GM19239 (cell line): ENCODE data around the gene TGM3.

Experiments
- DNase-seq: peaks from one replicate; pipeline ENCODE4 v3.0.0; 2011; ENCODE audit warnings: low spot score; ENCODE audit not compliant: insufficient read length
- FAIRE-seq: peaks from 2 replicates; lab custom pipeline; 2011; peaks lifted over from hg19 to GRCh38; lab: Jason Lieb, UNC

TGM3 gene

GRCh38 chr20:2333821-2334220 is 38.0 kb downstream of the TGM3 start:
- DNase-seq (no peak), FAIRE-seq (no peak)

GRCh38 chr20:2335096-2335870 is 39.5 kb downstream of the TGM3 start:
- FAIRE-seq (no peak), DNase-seq (no peak)

- DNase-seq (no peak), FAIRE-seq (no peak)
Observed at GRCh38 chr20:2336471-2336870, 40.7 kb downstream of the TGM3 start.

- FAIRE-seq (no peak), DNase-seq (no peak)
Observed at GRCh38 chr20:2337142-2337541, 41.3 kb downstream of the TGM3 start.

- no peak for FAIRE-seq
- no peak for DNase-seq
Observed at GRCh38 chr20:2338411-2339066, 42.7 kb downstream of the TGM3 start.

GRCh38 chr20:2340136-2340535 is 44.3 kb downstream of the TGM3 start:
- DNase-seq, result no peak
- FAIRE-seq, result no peak

GRCh38 chr20:2340823-2341222 is 45.0 kb downstream of the TGM3 start:
- FAIRE-seq (no peak), DNase-seq (no peak)

GRCh38 chr20:2341336-2341735 is 45.5 kb downstream of the TGM3 start:
- DNase-seq, result no peak
- no peak for FAIRE-seq

- FAIRE-seq (no peak), DNase-seq (no peak)
Observed at GRCh38 chr20:2342243-2342642, 46.4 kb downstream of the TGM3 start.

GRCh38 chr20:2346188-2346587 is 50.4 kb downstream of the TGM3 start:
- FAIRE-seq, result no peak
- DNase-seq, result no peak

- no peak for FAIRE-seq
- no peak for DNase-seq
Observed at GRCh38 chr20:2348336-2348735, 52.5 kb downstream of the TGM3 start.

GRCh38 chr20:2349801-2350200 is 54.0 kb downstream of the TGM3 start:
- no peak for FAIRE-seq
- no peak for DNase-seq

GRCh38 chr20:2350606-2351005 is 54.8 kb downstream of the TGM3 start:
- DNase-seq, result no peak
- FAIRE-seq, result no peak

- no peak for FAIRE-seq
- DNase-seq, result no peak
Observed at GRCh38 chr20:2353231-2353630, 57.4 kb downstream of the TGM3 start.

- FAIRE-seq (no peak), DNase-seq (no peak)
Observed at GRCh38 chr20:2357114-2357513, 61.3 kb downstream of the TGM3 start.

GRCh38 chr20:2358006-2358405 is 62.2 kb downstream of the TGM3 start:
- FAIRE-seq (no peak), DNase-seq (no peak)

- DNase-seq (no peak), FAIRE-seq (no peak)
Observed at GRCh38 chr20:2361035-2361593, 65.3 kb downstream of the TGM3 start.

- FAIRE-seq, result no peak
- DNase-seq, result no peak
Observed at GRCh38 chr20:2363187-2363586, 67.4 kb downstream of the TGM3 start.

- DNase-seq (no peak), FAIRE-seq (no peak)
Observed at GRCh38 chr20:2363587-2363986, 67.8 kb downstream of the TGM3 start.

GRCh38 chr20:2364044-2364443 is 68.2 kb downstream of the TGM3 start:
- no peak for FAIRE-seq

GRCh38 chr20:2365091-2365490 is 69.3 kb downstream of the TGM3 start:
- FAIRE-seq (no peak), DNase-seq (no peak)

More at GRCh38 chr20:2364044-2364443, 68.2 kb downstream of the TGM3 start:
- no peak for DNase-seq

GRCh38 chr20:2365666-2366065 is 69.9 kb downstream of the TGM3 start:
- no peak for FAIRE-seq
- no peak for DNase-seq
